Measurements from ENCODE around the gene BLTP3B. TPM values are rescaled to one million over a fixed set of nuclear protein-coding genes. Genes with fewer than 3 reads are reported as not detected.

Gene BLTP3B
- total RNA-seq, 1 experiment from 2014 or later = 22.4 TPM

DNA sequence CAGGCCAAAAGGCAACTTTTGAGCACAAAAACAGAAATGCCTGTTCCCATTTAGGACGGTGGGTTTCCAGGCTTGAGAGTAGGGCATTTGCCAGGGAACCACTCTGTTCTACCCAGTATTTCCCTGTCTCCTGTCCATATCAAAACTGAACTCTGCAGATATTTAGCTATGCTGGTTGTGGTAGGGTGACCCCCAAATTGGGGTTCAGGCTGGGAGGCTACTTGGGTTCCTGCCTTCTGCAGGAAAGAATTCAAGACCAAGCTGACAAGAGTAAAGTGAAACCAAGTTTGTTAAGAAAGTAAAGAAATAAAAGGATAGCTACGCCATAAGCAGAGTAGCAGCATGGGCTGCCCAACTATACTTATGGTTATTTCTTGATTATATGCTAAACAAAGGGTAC is 3.6 kb upstream of the BLTP3B start:
- POLR2A ChIA-PET = interaction anchor here (0.6 kb wide), 1 partner anchor 72 kb away, joined by 3 read pairs; no protein-coding TSS in a partner anchor
- DNase-seq (ENCODE audit: low spot score) = no peak
- no peak for ATAC-seq
- H3K36me3 Mint-ChIP-seq = peaks cover 8% of the 10 kb centered on the region
- H3K27ac Mint-ChIP-seq = no peak overlapping the region
- peaks cover 23% of the 10 kb centered on the region for H3K4me1 Mint-ChIP-seq
- no peaks in the 10 kb centered on the region for H3K27me3 Mint-ChIP-seq (ENCODE audit: low read depth)
- H3K9me3 Mint-ChIP-seq = peaks cover 11% of the 10 kb centered on the region
- no peak overlapping the region for H3K4me3 Mint-ChIP-seq
- CTCF ChIA-PET = interaction anchor here (2.4 kb wide), 1 partner anchor 8 kb away, joined by 11 read pairs; no protein-coding TSS in a partner anchor
- TF ChIP-seq CREB1 (CRISPR knock-in tag; IDR thresholded peaks at IDR 0.05) (no peak), MXD4 (CRISPR knock-in tag; IDR thresholded peaks at IDR 0.05; ENCODE audit: borderline replicate concordance) (no peak)
- TF ChIP-seq, protein P1, sequence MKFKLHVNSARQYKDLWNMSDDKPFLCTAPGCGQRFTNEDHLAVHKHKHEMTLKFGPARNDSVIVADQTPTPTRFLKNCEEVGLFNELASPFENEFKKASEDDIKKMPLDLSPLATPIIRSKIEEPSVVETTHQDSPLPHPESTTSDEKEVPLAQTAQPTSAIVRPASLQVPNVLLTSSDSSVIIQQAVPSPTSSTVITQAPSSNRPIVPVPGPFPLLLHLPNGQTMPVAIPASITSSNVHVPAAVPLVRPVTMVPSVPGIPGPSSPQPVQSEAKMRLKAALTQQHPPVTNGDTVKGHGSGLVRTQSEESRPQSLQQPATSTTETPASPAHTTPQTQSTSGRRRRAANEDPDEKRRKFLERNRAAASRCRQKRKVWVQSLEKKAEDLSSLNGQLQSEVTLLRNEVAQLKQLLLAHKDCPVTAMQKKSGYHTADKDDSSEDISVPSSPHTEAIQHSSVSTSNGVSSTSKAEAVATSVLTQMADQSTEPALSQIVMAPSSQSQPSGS (CRISPR knock-in tag; IDR thresholded peaks at IDR 0.05; ENCODE audit: borderline replicate concordance, low read depth) = no peak

DNA sequence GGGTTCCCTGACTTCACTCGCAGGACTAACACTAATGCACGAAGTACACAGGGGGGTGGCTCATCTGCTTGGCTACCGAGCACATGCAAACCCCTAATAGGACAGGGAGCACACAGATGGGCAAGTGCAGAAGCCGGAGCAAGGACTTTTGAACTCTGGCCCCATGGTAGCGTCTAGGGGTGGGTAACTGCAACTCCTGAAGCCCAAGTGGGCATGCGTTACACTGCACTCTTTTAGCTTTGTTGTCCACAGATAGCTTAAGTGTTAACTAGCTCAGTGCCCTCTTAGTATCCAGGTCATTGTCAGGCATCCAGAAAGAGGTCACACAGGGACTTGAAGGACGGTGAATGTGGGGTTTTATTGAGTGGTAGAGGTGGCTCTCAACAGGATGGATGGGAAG is 3.0 kb upstream of the BLTP3B start:
- POLR2A ChIA-PET = no interaction called here
- H3K9me3 Mint-ChIP-seq = peaks cover 11% of the 10 kb centered on the region
- ATAC-seq (no peak), DNase-seq (ENCODE audit: low spot score) (no peak)
- H3K27me3 Mint-ChIP-seq (ENCODE audit: low read depth) = no peaks in the 10 kb centered on the region
- no peak overlapping the region for H3K27ac Mint-ChIP-seq
- H3K4me1 Mint-ChIP-seq = peaks cover 19% of the 10 kb centered on the region
- H3K36me3 Mint-ChIP-seq = peaks cover 8% of the 10 kb centered on the region
- CTCF ChIA-PET = interaction anchor here (2.4 kb wide), 1 partner anchor 9 kb away, joined by 11 read pairs; no protein-coding TSS in a partner anchor
- TF ChIP-seq E2F4 (CRISPR knock-in tag; IDR thresholded peaks at IDR 0.05; ENCODE audit: borderline replicate concordance, low read depth) (no peak), KAT7 (CRISPR knock-in tag; IDR thresholded peaks at IDR 0.05; ENCODE audit: borderline replicate concordance) (no peak), JUN (CRISPR knock-in tag; IDR thresholded peaks at IDR 0.05) (no peak), NFYB (CRISPR knock-in tag; conservative IDR thresholded peaks at IDR 0.05; ENCODE audit: low read depth) (no peak), GRHL2 (CRISPR knock-in tag; IDR thresholded peaks at IDR 0.05; ENCODE audit: insufficient replicate concordance, severe bottlenecking) (no peak), ZNF121 (CRISPR knock-in tag; IDR thresholded peaks at IDR 0.05) (no peak), CDX4 (CRISPR knock-in tag; IDR thresholded peaks at IDR 0.05; ENCODE audit: borderline replicate concordance) (no peak), CREB1 (CRISPR knock-in tag; IDR thresholded peaks at IDR 0.05) (no peak), GTF2I (CRISPR knock-in tag; conservative IDR thresholded peaks at IDR 0.05) (no peak), NFATC4 (CRISPR knock-in tag; IDR thresholded peaks at IDR 0.05) (no peak), ZNF423 (CRISPR knock-in tag; IDR thresholded peaks at IDR 0.05) (no peak), SOX15 (CRISPR knock-in tag; IDR thresholded peaks at IDR 0.05) (no peak), PRRX2 (CRISPR knock-in tag; IDR thresholded peaks at IDR 0.05) (no peak)
- TF ChIP-seq, protein P2, sequence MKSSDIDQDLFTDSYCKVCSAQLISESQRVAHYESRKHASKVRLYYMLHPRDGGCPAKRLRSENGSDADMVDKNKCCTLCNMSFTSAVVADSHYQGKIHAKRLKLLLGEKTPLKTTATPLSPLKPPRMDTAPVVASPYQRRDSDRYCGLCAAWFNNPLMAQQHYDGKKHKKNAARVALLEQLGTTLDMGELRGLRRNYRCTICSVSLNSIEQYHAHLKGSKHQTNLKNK (CRISPR knock-in tag; IDR thresholded peaks at IDR 0.05) = no peak
- TF ChIP-seq, protein P3, sequence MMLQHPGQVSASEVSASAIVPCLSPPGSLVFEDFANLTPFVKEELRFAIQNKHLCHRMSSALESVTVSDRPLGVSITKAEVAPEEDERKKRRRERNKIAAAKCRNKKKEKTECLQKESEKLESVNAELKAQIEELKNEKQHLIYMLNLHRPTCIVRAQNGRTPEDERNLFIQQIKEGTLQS (CRISPR knock-in tag; conservative IDR thresholded peaks at IDR 0.05) = no peak
- TF ChIP-seq, protein P4, sequence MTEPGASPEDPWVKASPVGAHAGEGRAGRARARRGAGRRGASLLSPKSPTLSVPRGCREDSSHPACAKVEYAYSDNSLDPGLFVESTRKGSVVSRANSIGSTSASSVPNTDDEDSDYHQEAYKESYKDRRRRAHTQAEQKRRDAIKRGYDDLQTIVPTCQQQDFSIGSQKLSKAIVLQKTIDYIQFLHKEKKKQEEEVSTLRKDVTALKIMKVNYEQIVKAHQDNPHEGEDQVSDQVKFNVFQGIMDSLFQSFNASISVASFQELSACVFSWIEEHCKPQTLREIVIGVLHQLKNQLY (CRISPR knock-in tag; IDR thresholded peaks at IDR 0.05) = no peak
- no peak overlapping the region for H3K4me3 Mint-ChIP-seq
